Lung (tissue), 12 donors: ENCODE results near the gene GMFB. TPM values are rescaled to one million over a fixed set of nuclear protein-coding genes. Genes with fewer than 3 reads are reported as not detected.

ENCODE experiments used
- ATAC-seq: fragments of 200-7000 bp; cut with Tn5 transposase; one replicate; pipeline ENCODE4 v1.9.1; 2020; ENCODE audit warnings: moderate number of reproducible peaks; ENCODE audit not compliant: insufficient read depth, low FRiP score
- DNase-seq, 3 donors: peaks; one replicate each; pipeline ENCODE4 v3.0.0-alpha.2; 2013 to 2017
- H3K27ac ChIP-seq, 2 donors: one replicate each; pipeline ENCODE4 v1.5.1; 2013; ENCODE audit warnings: mild to moderate bottlenecking in 2 of 2, moderate library complexity in 2 of 2, control low read depth in 1 of 2, inconsistent platforms in 1 of 2, low read depth in 1 of 2, low read length in 1 of 2
- H3K27me3 ChIP-seq, 3 donors: one replicate each; pipeline ENCODE4 v1.5.1; 2013; ENCODE audit warnings: low read length in 2 of 3; ENCODE audit not compliant: control insufficient read depth in 3 of 3, insufficient read depth in 3 of 3
- H3K36me3 ChIP-seq, 4 donors: one replicate each; pipeline ENCODE4 v1.5.1; 2013; ENCODE audit warnings: low read length in 4 of 4, mild to moderate bottlenecking in 1 of 4, moderate library complexity in 1 of 4; ENCODE audit not compliant: control insufficient read depth in 4 of 4, insufficient read depth in 4 of 4
- H3K4me1 ChIP-seq, 5 donors: one replicate each; pipeline ENCODE4 v1.5.1; 2013; ENCODE audit warnings: low read length in 5 of 5, mild to moderate bottlenecking in 2 of 5, moderate library complexity in 1 of 5; ENCODE audit not compliant: control insufficient read depth in 5 of 5, insufficient read depth in 5 of 5
- H3K4me3 ChIP-seq: one replicate; pipeline ENCODE4 v1.5.1; 2013; ENCODE audit warnings: mild to moderate bottlenecking, control low read depth, moderate library complexity
- H3K9ac ChIP-seq, 2 donors: one replicate each; pipeline ENCODE4 v1.5.1; 2013; ENCODE audit warnings: low read length in 2 of 2, control low read depth in 1 of 2; ENCODE audit not compliant: insufficient read depth in 1 of 2
- H3K9me3 ChIP-seq, 4 donors: one replicate each; pipeline ENCODE4 v1.5.1; 2013; ENCODE audit warnings: low read length in 3 of 4, mild to moderate bottlenecking in 1 of 4, moderate library complexity in 1 of 4; ENCODE audit not compliant: control insufficient read depth in 4 of 4, insufficient read depth in 3 of 4
- WGBS, 2 donors: extraction: QIAGEN DNeasy Blood & Tissue Kit; methylation state at CpG; one replicate each; pipeline ENCODE4 v1.1.7; 2013; 5-methylcytosine and 5-hydroxymethylcytosine counted together
- polyA plus RNA-seq, 2 donors: library from polyadenylated mRNA; stranded (reverse); fragments of 200-250 nt; gene quantifications; one replicate each; pipeline ENCODE4 v1.2.1, GENCODE V29; 2013
- total RNA-seq, 2 donors: library from RNA; depleted of rRNA in 1 of 2; stranded (reverse); fragments of >200 nt in 1 of 2; gene quantifications; one replicate each; pipeline ENCODE4 v1.2.1, GENCODE V29; 2014 to 2021
- TF ChIP-seq, protein P1 (sequence below): IDR thresholded peaks from 2 replicates; pipeline ENCODE4 v1.5.1; 2012; ENCODE audit warnings: mild to moderate bottlenecking; ENCODE audit errors: control extremely low read depth, extremely low read depth
- donor health status: control.
- donor health status: control.
- donor health status: Bipolar disorder and iron deficiency.
- donor health status: healthy.
- donor health status: DM: yes; HTN: yes; CAD: no.

The GMFB gene
- total and polyA plus RNA-seq, 4 donors, result 15.6 to 55.8 (median 35.9) TPM

- no peak for ATAC-seq
- TF ChIP-seq, protein P1, sequence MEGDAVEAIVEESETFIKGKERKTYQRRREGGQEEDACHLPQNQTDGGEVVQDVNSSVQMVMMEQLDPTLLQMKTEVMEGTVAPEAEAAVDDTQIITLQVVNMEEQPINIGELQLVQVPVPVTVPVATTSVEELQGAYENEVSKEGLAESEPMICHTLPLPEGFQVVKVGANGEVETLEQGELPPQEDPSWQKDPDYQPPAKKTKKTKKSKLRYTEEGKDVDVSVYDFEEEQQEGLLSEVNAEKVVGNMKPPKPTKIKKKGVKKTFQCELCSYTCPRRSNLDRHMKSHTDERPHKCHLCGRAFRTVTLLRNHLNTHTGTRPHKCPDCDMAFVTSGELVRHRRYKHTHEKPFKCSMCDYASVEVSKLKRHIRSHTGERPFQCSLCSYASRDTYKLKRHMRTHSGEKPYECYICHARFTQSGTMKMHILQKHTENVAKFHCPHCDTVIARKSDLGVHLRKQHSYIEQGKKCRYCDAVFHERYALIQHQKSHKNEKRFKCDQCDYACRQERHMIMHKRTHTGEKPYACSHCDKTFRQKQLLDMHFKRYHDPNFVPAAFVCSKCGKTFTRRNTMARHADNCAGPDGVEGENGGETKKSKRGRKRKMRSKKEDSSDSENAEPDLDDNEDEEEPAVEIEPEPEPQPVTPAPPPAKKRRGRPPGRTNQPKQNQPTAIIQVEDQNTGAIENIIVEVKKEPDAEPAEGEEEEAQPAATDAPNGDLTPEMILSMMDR, result no peak
- Histone ChIP-seq H3K9me3 (no peaks in the 10 kb centered on the region), H3K4me1 (peaks cover 0 to 13% (median 7%) of the 10 kb centered on the region in 5 donors), H3K27me3 (no peaks in the 10 kb centered on the region), H3K9ac (no peak overlapping the region), H3K36me3 (peaks cover 0 to 8% (median under 1%) of the 10 kb centered on the region in 4 donors), H3K4me3 (no peak overlapping the region), H3K27ac (no peak overlapping the region)
- DNase-seq, result no peak
- 84 to 94% methylated on average over 3 of the region's 3 CpGs for WGBS, 2 donors
Measured at GRCh38 chr14:54532111-54533012, 43.6 kb upstream of the GMFB start.

GRCh38 chr14:54529811-54530210 is 41.0 kb upstream of the GMFB start:
- Histone ChIP-seq H3K36me3 (peaks cover 0 to 11% (median 4%) of the 10 kb centered on the region in 4 donors), H3K9ac (no peak overlapping the region), H3K4me3 (no peak overlapping the region), H3K27me3 (no peaks in the 10 kb centered on the region), H3K9me3 (no peaks in the 10 kb centered on the region), H3K4me1 (peaks cover 0 to 3% (median 0%) of the 10 kb centered on the region in 5 donors), H3K27ac (no peak overlapping the region)
- DNase-seq (no peak), ATAC-seq (no peak)
- 38 to 48% methylated on average over 1 of the region's 1 CpG for WGBS, 2 donors
- TF ChIP-seq, protein P1, result no peak

- Histone ChIP-seq H3K9ac (no peak overlapping the region), H3K4me3 (no peak overlapping the region), H3K27me3 (no peaks in the 10 kb centered on the region), H3K4me1 (peaks cover 0 to 3% (median 0%) of the 10 kb centered on the region in 5 donors), H3K36me3 (peaks cover 6 to 15% (median 8%) of the 10 kb centered on the region in 4 donors), H3K9me3 (no peaks in the 10 kb centered on the region), H3K27ac (no peak overlapping the region)
- DNase-seq, result no peak
- no peak for ATAC-seq
- WGBS, 2 donors, result 87 to 91% methylated on average over 2 of the region's 2 CpGs
- TF ChIP-seq, protein P1, result no peak
Measured at GRCh38 chr14:54528973-54529372, 40.2 kb upstream of the GMFB start.
